K562 (cell line): Measurements from ENCODE around the gene DNASE1L2. TPM values are rescaled to one million over a fixed set of nuclear protein-coding genes. Genes with fewer than 3 reads are reported as not detected.

Experiments
- ATAC-seq: fragments of 200-7000 bp; cut with Tn5 transposase; 3 replicates; pipeline ENCODE4 v1.9.1; 2020; ENCODE audit warnings: moderate library complexity
- BruUV-seq: library from RNA; stranded (reverse); fragments of 400-500 nt; replicated peaks from 2 replicates; lab custom pipeline; 2021; lab: Mats Ljungman, UMichigan
- CTCF ChIA-PET: fragments of 300-600 bp; formaldehyde crosslinking; extraction: SDS; loops from one replicate; lab custom pipeline; 2021; ENCODE audit warnings: low intra/inter-chr PET ratio; lab: Yijun Ruan, JAX
- POLR2A ChIA-PET: fragments of 300-600, 350-650 bp; sonication (Branson Sonifier 250); formaldehyde crosslinking; extraction: SDS; loops from one replicate; lab custom pipeline; 2021; ENCODE audit warnings: antibody characterized with exemption, inconsistent platforms; lab: Yijun Ruan, JAX
- DNase-seq, 4 experiments: peaks; one replicate each; pipeline versions ENCODE4 v3.0.0 to v3.0.0-alpha.2; 2011 to 2018; ENCODE audit warnings: low spot score in 3 of 4, mixed read lengths in 3 of 4; ENCODE audit errors: extremely low read depth in 1 of 4
- FAIRE-seq: peaks from 2 replicates; lab custom pipeline; 2011; peaks lifted over from hg19 to GRCh38; lab: Jason Lieb, UNC
- H2AFZ ChIP-seq: 2 replicates; pipeline ENCODE4 v1.6.0; 2011; ENCODE audit warnings: low read depth, low read length, control low read depth, inconsistent platforms
- H3K27ac ChIP-seq: fragments of 200-600 bp; 3 replicates; pipeline ENCODE4 v1.8.0; 2011; ENCODE audit warnings: low read depth, mild to moderate bottlenecking, control low read depth, inconsistent platforms, low read length, moderate library complexity, mixed read lengths; ENCODE audit errors: extremely low read depth
- H3K27me3 ChIP-seq, 2 experiments: fragments of 300-600 bp in 1 of 2; 2 replicates in 1 of 2; 3 replicates in 1 of 2; pipeline versions ENCODE4 v1.6.0 to v1.8.0; 2011; ENCODE audit warnings: inconsistent platforms in 2 of 2, low read length in 2 of 2, mild to moderate bottlenecking in 1 of 2, mixed read lengths in 1 of 2, moderate library complexity in 1 of 2; ENCODE audit not compliant: control insufficient read depth in 2 of 2, insufficient read depth in 2 of 2
- H3K36me3 ChIP-seq: fragments of 300-600 bp; 3 replicates; pipeline ENCODE4 v1.8.0; 2011; ENCODE audit warnings: mild to moderate bottlenecking, low read length, inconsistent platforms; ENCODE audit not compliant: control insufficient read depth, insufficient read depth
- H3K4me1 ChIP-seq, 2 experiments: fragments of 200-600 bp in 1 of 2; replicated peaks in 1 of 2; 2 replicates in 1 of 2; 3 replicates in 1 of 2; pipeline versions ENCODE4 v1.5.1 to v1.8.0; 2011; ENCODE audit warnings: inconsistent platforms in 2 of 2, low read length in 2 of 2, mild to moderate bottlenecking in 1 of 2, mixed read lengths in 1 of 2, moderate library complexity in 1 of 2; ENCODE audit not compliant: control insufficient read depth in 2 of 2, insufficient read depth in 2 of 2
- H3K4me2 ChIP-seq: 2 replicates; pipeline ENCODE4 v1.6.1; 2011; ENCODE audit warnings: low read length, control low read depth, inconsistent platforms, mixed read lengths; ENCODE audit not compliant: insufficient read depth
- H3K4me3 ChIP-seq: fragments of 200-600 bp; sonication (generic), shearing (Covaris generic); 2 replicates; pipeline ENCODE4 v1.5.1; 2016; ENCODE audit warnings: control low read depth, inconsistent platforms
- H3K79me2 ChIP-seq: fragments of 200-600 bp; 3 replicates; pipeline ENCODE4 v1.8.0; 2011; ENCODE audit warnings: low read length, inconsistent platforms; ENCODE audit not compliant: control insufficient read depth, insufficient read depth
- H3K9ac ChIP-seq, 2 experiments: 2 replicates each; pipeline versions ENCODE4 v1.6.0 to v1.6.1; 2011; ENCODE audit warnings: low read depth in 2 of 2, low read length in 2 of 2, control low read depth in 1 of 2, inconsistent platforms in 1 of 2, mild to moderate bottlenecking in 1 of 2, mixed read lengths in 1 of 2; ENCODE audit not compliant: insufficient read depth in 1 of 2
- H3K9me1 ChIP-seq: one replicate; pipeline ENCODE4 v1.6.0; 2011; ENCODE audit warnings: inconsistent platforms, mild to moderate bottlenecking, low read length, moderate library complexity; ENCODE audit not compliant: control insufficient read depth, insufficient read depth
- H3K9me3 ChIP-seq: replicated peaks from 2 replicates; pipeline ENCODE4 v1.5.1; 2011; ENCODE audit warnings: low read depth, low read length, inconsistent platforms; ENCODE audit not compliant: control insufficient read depth, insufficient read depth
- H4K20me1 ChIP-seq: replicated peaks from 2 replicates; pipeline ENCODE4 v1.6.1; 2011; ENCODE audit warnings: low read length, inconsistent platforms, mixed read lengths; ENCODE audit not compliant: control insufficient read depth, insufficient read depth
- BCOR ChIP-seq: fragments of 450-650 bp; IDR thresholded peaks from 2 replicates; pipeline ENCODE4 v1.6.1; 2016
- CEBPG ChIP-seq, 3 experiments: fragments of 200-800 bp in 1 of 3; sonication (Bioruptor generic) in 1 of 3; sonication (generic) in 1 of 3; formaldehyde crosslinking in 1 of 3; IDR thresholded peaks in 2 of 3; conservative IDR thresholded peaks in 1 of 3; 2 replicates each; pipeline versions ENCODE4 v1.6.1 to v1.8.0; 2016 to 2022; ENCODE audit warnings: missing compliant biosample characterization in 2 of 3, missing genetic modification characterization in 2 of 3, mild to moderate bottlenecking in 1 of 3, missing genetic modification reagents in 1 of 3
- E2F4 ChIP-seq: sonication (generic); formaldehyde crosslinking; IDR thresholded peaks from 2 replicates; pipeline ENCODE4 v1.8.0; 2022; ENCODE audit warnings: mild to moderate bottlenecking, low read depth, missing genetic modification reagents
- HDAC6 ChIP-seq: IDR thresholded peaks from 2 replicates; pipeline ENCODE4 v1.6.1; 2012; ENCODE audit warnings: low read depth, mild to moderate bottlenecking, control low read depth, inconsistent platforms, low read length, moderate library complexity
- HOXB6 ChIP-seq: fragments of 250-450 bp; sonication (Bioruptor Pico); IDR thresholded peaks from 2 replicates; pipeline ENCODE4 v1.5.1; 2022; ENCODE audit warnings: mild to moderate bottlenecking, borderline replicate concordance
- POLR2G ChIP-seq: fragments of 200-400 bp; formaldehyde crosslinking; IDR thresholded peaks from 2 replicates; pipeline ENCODE4 v1.6.1; 2017; ENCODE audit warnings: low read depth, mild to moderate bottlenecking, antibody characterized with exemption, low read length, moderate library complexity
- RBFOX2 ChIP-seq: fragments of 200-400 bp; formaldehyde crosslinking; IDR thresholded peaks from 2 replicates; pipeline ENCODE4 v1.6.1; 2017; ENCODE audit warnings: low read depth, mild to moderate bottlenecking, low read length, moderate library complexity
- RBM39 ChIP-seq: fragments of 200-400 bp; formaldehyde crosslinking; optimal IDR thresholded peaks from 2 replicates; pipeline ENCODE3; 2018; ENCODE audit warnings: low read depth, low read length
- RNF2 ChIP-seq: sonication (generic); IDR thresholded peaks from 2 replicates; pipeline ENCODE4 v1.6.1; 2016
- SMAD4 ChIP-seq: fragments of 250-450 bp; sonication (Bioruptor Pico); conservative IDR thresholded peaks from 2 replicates; pipeline ENCODE4 v1.8.0; 2021; ENCODE audit warnings: inconsistent platforms, mild to moderate bottlenecking, moderate library complexity
- WGBS: fragments of 100-300 bp; shearing (Covaris generic); methylation state at CpG from one replicate; pipeline ENCODE4 v1.1.6; 2016; ENCODE audit warnings: low coverage, mixed read lengths; ENCODE audit not compliant: insufficient coverage; ENCODE audit errors: missing lambda C conversion rate; 5-methylcytosine and 5-hydroxymethylcytosine counted together
- in situ Hi-C: fragments of 300-500 bp; cut with MboI; formaldehyde crosslinking; loops from 4 replicates; pipeline ENCODE4 v1.15.0; 2018; ENCODE audit warnings: inconsistent platforms, mixed read lengths
- intact Hi-C: fragments of 100-400 bp; cut with micrococcal nuclease; formaldehyde crosslinking; loops from 2 replicates; pipeline ENCODE4 v1.14.2; 2022
- polyA plus RNA-seq, 8 experiments: library from polyadenylated mRNA; depleted of rRNA in 4 of 8; stranded (reverse) in 5 of 8; unstranded in 3 of 8; fragments of >200 nt; fragmentation: Nextera tagmentation in 2 of 8; fragmentation: Illumina TruSeq in 1 of 8; extraction: Ambion mirVana in 2 of 8; extraction: Trizol in 1 of 8; gene quantifications; 2 replicates each; pipeline versions ENCODE4 v1.2.1 to v1.2.3, GENCODE V29; 2011 to 2014; ENCODE audit warnings: inconsistent platforms in 1 of 8, missing spikeins in 1 of 8
- total RNA-seq, 7 experiments: library from RNA; depleted of rRNA in 6 of 7; stranded (reverse); fragments of >200 nt in 6 of 7; fragmentation: Illumina TruSeq in 2 of 7; extraction: Trizol in 2 of 7; gene quantifications; 2 replicates each; pipeline versions ENCODE4 v1.2.1 to v1.2.3, GENCODE V29; 2011 to 2021; ENCODE audit warnings: low replicate concordance in 1 of 7
- TF ChIP-seq, protein P1 (sequence below): sonication (generic); formaldehyde crosslinking; IDR thresholded peaks from 2 replicates; pipeline ENCODE4 v1.8.0; 2023; ENCODE audit warnings: mild to moderate bottlenecking, missing genetic modification reagents

Gene DNASE1L2
- total and polyA plus RNA-seq, 9 of the 15 experiments (the other 6 are each of a cell fraction or from before 2014, with no cell fraction given): 0.08 to 2.7 (median 1.7) TPM; not detected in 1

DNA sequence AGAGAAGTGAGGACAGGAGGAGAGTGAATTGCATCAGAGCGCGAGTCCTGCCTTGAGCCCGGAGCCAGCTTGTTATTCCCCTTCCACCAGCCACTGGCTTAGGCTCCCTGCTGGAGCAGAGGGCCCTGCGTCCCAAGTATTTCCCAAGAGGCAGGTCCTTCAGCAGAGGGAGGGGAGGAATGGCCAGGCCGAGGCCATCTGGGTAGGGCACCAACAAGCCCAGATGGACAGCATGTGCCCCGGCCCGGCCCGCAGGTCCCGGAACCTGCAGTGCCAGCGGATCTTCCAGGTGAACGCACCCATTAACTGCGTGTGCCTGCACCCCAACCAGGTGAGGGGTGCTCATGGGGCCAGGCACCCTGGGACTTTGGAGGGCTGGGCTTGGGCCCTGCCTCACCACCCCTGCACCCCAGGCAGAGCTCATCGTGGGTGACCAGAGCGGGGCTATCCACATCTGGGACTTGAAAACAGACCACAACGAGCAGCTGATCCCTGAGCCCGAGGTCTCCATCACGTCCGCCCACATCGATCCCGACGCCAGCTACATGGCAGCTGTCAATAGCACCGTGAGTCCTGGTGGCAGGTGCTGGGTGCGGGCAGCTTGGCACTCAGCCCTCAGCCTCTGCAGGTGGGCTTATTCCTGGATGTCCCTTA, 29.3 kb upstream of the DNASE1L2 start:
- CTCF ChIA-PET: no interaction called here
- BruUV-seq: no TSS peak
- H3K9ac ChIP-seq: peak overlapping the region; percentile 92 to 96; a peak in 3 of 4 replicates

More for the DNA sequence above, 29.3 kb upstream of the DNASE1L2 start:
- H3K9me3 ChIP-seq: no peaks in the 10 kb centered on the region
- WGBS: 92% methylated on average over 15 of the region's 23 CpGs
- ATAC-seq (no peak), FAIRE-seq (no peak), DNase-seq (no peak)
- H3K4me3 ChIP-seq: peak overlapping the region; percentile 84
- H3K79me2 ChIP-seq: peaks cover 47% of the 10 kb centered on the region
- H2AFZ ChIP-seq: no peak overlapping the region
- peaks cover 22 to 77% of the 10 kb centered on the region in 2 experiments for H3K4me1 ChIP-seq
- peaks cover 8% of the 10 kb centered on the region for H4K20me1 ChIP-seq
- H3K27me3 ChIP-seq: no peaks in the 10 kb centered on the region
- peak overlapping the region; percentile 92 for H3K4me2 ChIP-seq
- no peak overlapping the region; the same call in 2 of the 3 replicates for H3K27ac ChIP-seq
- no peaks in the 10 kb centered on the region for H3K9me1 ChIP-seq
- in situ Hi-C loops: no loop called here
- intact Hi-C loops: no loop called here
- POLR2A ChIA-PET: interaction anchor here (0.9 to 1.4 kb wide), 5 partner anchors 7 to 51 kb away, joined by 4 to 7 read pairs (median 6); partner anchors contain the start of genes ECI1, PGP and TRAF7
- TF ChIP-seq, protein P1, sequence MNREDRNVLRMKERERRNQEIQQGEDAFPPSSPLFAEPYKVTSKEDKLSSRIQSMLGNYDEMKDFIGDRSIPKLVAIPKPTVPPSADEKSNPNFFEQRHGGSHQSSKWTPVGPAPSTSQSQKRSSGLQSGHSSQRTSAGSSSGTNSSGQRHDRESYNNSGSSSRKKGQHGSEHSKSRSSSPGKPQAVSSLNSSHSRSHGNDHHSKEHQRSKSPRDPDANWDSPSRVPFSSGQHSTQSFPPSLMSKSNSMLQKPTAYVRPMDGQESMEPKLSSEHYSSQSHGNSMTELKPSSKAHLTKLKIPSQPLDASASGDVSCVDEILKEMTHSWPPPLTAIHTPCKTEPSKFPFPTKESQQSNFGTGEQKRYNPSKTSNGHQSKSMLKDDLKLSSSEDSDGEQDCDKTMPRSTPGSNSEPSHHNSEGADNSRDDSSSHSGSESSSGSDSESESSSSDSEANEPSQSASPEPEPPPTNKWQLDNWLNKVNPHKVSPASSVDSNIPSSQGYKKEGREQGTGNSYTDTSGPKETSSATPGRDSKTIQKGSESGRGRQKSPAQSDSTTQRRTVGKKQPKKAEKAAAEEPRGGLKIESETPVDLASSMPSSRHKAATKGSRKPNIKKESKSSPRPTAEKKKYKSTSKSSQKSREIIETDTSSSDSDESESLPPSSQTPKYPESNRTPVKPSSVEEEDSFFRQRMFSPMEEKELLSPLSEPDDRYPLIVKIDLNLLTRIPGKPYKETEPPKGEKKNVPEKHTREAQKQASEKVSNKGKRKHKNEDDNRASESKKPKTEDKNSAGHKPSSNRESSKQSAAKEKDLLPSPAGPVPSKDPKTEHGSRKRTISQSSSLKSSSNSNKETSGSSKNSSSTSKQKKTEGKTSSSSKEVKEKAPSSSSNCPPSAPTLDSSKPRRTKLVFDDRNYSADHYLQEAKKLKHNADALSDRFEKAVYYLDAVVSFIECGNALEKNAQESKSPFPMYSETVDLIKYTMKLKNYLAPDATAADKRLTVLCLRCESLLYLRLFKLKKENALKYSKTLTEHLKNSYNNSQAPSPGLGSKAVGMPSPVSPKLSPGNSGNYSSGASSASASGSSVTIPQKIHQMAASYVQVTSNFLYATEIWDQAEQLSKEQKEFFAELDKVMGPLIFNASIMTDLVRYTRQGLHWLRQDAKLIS (CRISPR knock-in tag): no peak
- no peak for TF ChIP-seq RBM39
- peak; percentile 65 for TF ChIP-seq RBFOX2
- TF ChIP-seq E2F4 (CRISPR knock-in tag): no peak
- no peak for TF ChIP-seq HDAC6
- TF ChIP-seq SMAD4 (CRISPR knock-in tag): 0 out of 2 replicates have a peak, but pooled peaks have one; percentile 16
- no peak for TF ChIP-seq HOXB6 (CRISPR knock-in tag)
- TF ChIP-seq POLR2G: peak; percentile 62
- TF ChIP-seq BCOR: no peak
- peak; percentile 61; the same call in 1 of the 2 replicates for TF ChIP-seq CEBPG (CRISPR knock-in tag; IDR thresholded peaks at IDR 0.05)
- TF ChIP-seq CEBPG (tag; conservative IDR thresholded peaks at IDR 0.05 in 1 of 2, IDR thresholded peaks at IDR 0.05 in 1 of 2): no peak
- TF ChIP-seq RNF2: no peak
- peaks cover 42% of the 10 kb centered on the region; the same call in 1 of the 3 replicates for H3K36me3 ChIP-seq
